Neuronal stem cell (in vitro differentiated cells): ENCODE data around the gene CHRM2. TPM values are rescaled to one million over a fixed set of nuclear protein-coding genes. Genes with fewer than 3 reads are reported as not detected.

Experiments used
- DNase-seq: peaks from one replicate; pipeline ENCODE4 v3.0.0-alpha.2; 2013; ENCODE audit warnings: low spot score
- H2AFZ ChIP-seq: one replicate; pipeline ENCODE4 v1.6.1; 2013; ENCODE audit warnings: mild to moderate bottlenecking, low read length, inconsistent platforms
- H2AK5ac ChIP-seq: 2 replicates; pipeline ENCODE4 v1.6.1; 2013; ENCODE audit warnings: low read depth, mild to moderate bottlenecking, inconsistent platforms, low read length, moderate library complexity, mixed read lengths
- H2BK120ac ChIP-seq: 2 replicates; pipeline ENCODE4 v1.6.1; 2013; ENCODE audit warnings: low read depth, mild to moderate bottlenecking, inconsistent platforms, low read length, moderate library complexity, mixed read lengths
- H2BK12ac ChIP-seq: one replicate; pipeline ENCODE4 v1.6.1; 2013; ENCODE audit warnings: low read length, inconsistent platforms
- H2BK15ac ChIP-seq: 2 replicates; pipeline ENCODE4 v1.6.1; 2013; ENCODE audit warnings: mild to moderate bottlenecking, low read length, inconsistent platforms, mixed read lengths
- H2BK5ac ChIP-seq: one replicate; pipeline ENCODE4 v1.6.1; 2013; ENCODE audit warnings: inconsistent platforms, mild to moderate bottlenecking, low read length, moderate library complexity
- H3K14ac ChIP-seq: one replicate; pipeline ENCODE4 v1.6.1; 2013; ENCODE audit warnings: low read length, inconsistent platforms
- H3K18ac ChIP-seq: 2 replicates; pipeline ENCODE4 v1.6.1; 2013; ENCODE audit warnings: low read length, inconsistent platforms
- H3K23ac ChIP-seq: 2 replicates; pipeline ENCODE4 v1.6.1; 2013; ENCODE audit warnings: low read depth, mild to moderate bottlenecking, mixed read lengths, low read length, inconsistent platforms; ENCODE audit not compliant: poor library complexity
- H3K27ac ChIP-seq: replicated peaks from 3 replicates; pipeline ENCODE4 v1.5.1; 2013; ENCODE audit warnings: low read length, inconsistent platforms
- H3K27me3 ChIP-seq, 3 experiments: 2 replicates each; pipeline ENCODE4 v1.6.1; 2013; ENCODE audit warnings: low read length in 3 of 3, mild to moderate bottlenecking in 2 of 3, inconsistent platforms in 1 of 3, low read depth in 1 of 3, mixed read lengths in 1 of 3, moderate library complexity in 1 of 3; ENCODE audit not compliant: control insufficient read depth in 3 of 3, insufficient read depth in 3 of 3
- H3K36me3 ChIP-seq, 2 donors: replicated peaks in 1 of 2; 2 replicates each; pipeline ENCODE4 v1.6.1; 2013; ENCODE audit warnings: low read length in 2 of 2; ENCODE audit not compliant: control insufficient read depth in 2 of 2, insufficient read depth in 2 of 2
- H3K4ac ChIP-seq: 2 replicates; pipeline ENCODE4 v1.6.1; 2013; ENCODE audit warnings: inconsistent platforms, mild to moderate bottlenecking, low read length, moderate library complexity
- H3K4me1 ChIP-seq, 2 donors: 1 replicate in 1 of 2; 2 replicates in 1 of 2; pipeline ENCODE4 v1.6.1; 2013; ENCODE audit warnings: low read length in 2 of 2, low read depth in 1 of 2; ENCODE audit not compliant: control insufficient read depth in 2 of 2, insufficient read depth in 1 of 2
- H3K4me2 ChIP-seq: one replicate; pipeline ENCODE4 v1.6.1; 2013; ENCODE audit warnings: mild to moderate bottlenecking, low read length, inconsistent platforms; ENCODE audit not compliant: insufficient read depth, poor library complexity, severe bottlenecking
- H3K4me3 ChIP-seq, 2 donors: 2 replicates each; pipeline ENCODE4 v1.5.1; 2013; ENCODE audit warnings: low read length in 2 of 2, mild to moderate bottlenecking in 2 of 2, inconsistent platforms in 1 of 2, moderate library complexity in 1 of 2
- H3K79me1 ChIP-seq: one replicate; pipeline ENCODE4 v1.6.1; 2013; ENCODE audit warnings: low read depth, mild to moderate bottlenecking, inconsistent platforms, low read length, moderate library complexity
- H3K9ac ChIP-seq: one replicate; pipeline ENCODE4 v1.6.1; 2013; ENCODE audit warnings: mild to moderate bottlenecking, low read depth, low read length, inconsistent platforms; ENCODE audit not compliant: poor library complexity
- H3K9me3 ChIP-seq, 2 donors: replicated peaks in 1 of 2; 2 replicates each; pipeline versions ENCODE3 to v1.6.1; 2013; ENCODE audit warnings: low read length in 2 of 2, mild to moderate bottlenecking in 2 of 2, inconsistent platforms in 1 of 2, low read depth in 1 of 2, mixed read lengths in 1 of 2, moderate library complexity in 1 of 2; ENCODE audit not compliant: control insufficient read depth in 2 of 2, insufficient read depth in 1 of 2
- H4K8ac ChIP-seq: one replicate; pipeline ENCODE4 v1.6.1; 2013; ENCODE audit warnings: low read depth, mild to moderate bottlenecking, inconsistent platforms, low read length, moderate library complexity
- H4K91ac ChIP-seq: one replicate; pipeline ENCODE4 v1.6.1; 2013; ENCODE audit warnings: low read length, low read depth, mild to moderate bottlenecking, inconsistent platforms; ENCODE audit not compliant: poor library complexity
- WGBS, 2 donors: extraction: QIAGEN DNeasy Blood & Tissue Kit; methylation state at CpG; one replicate each; pipeline ENCODE4 v1.1.7; 2013; ENCODE audit warnings: missing lambda C conversion rate in 2 of 2, mixed read lengths in 1 of 2; ENCODE audit not compliant: insufficient read length in 2 of 2, insufficient replicate concordance in 1 of 2; ENCODE audit errors: extremely low coverage in 2 of 2; 5-methylcytosine and 5-hydroxymethylcytosine counted together
- small RNA-seq: library from polyadenylated mRNA; stranded (forward); fragments of <200 nt; extraction: miRNeasy Mini kit (QIAGEN cat#:217004); gene quantifications from one replicate; pipeline ENCODE3, GENCODE V24; 2013; ENCODE audit not compliant: insufficient read depth

Gene CHRM2

GRCh38 chr7:137069249-137069963 is 201.0 kb downstream of the CHRM2 start:
- H3K23ac ChIP-seq: no peak overlapping the region
- no peak overlapping the region for H2AK5ac ChIP-seq
- no CpG with 5 or more reads among the region's 8 CpGs for WGBS, 2 donors
- DNase-seq: no peak
- no peak overlapping the region for H3K18ac ChIP-seq
- H3K4me3 ChIP-seq: no peak overlapping the region
- no peak overlapping the region for H2BK15ac ChIP-seq
- no peak overlapping the region for H3K27ac ChIP-seq
- no peak overlapping the region for H2BK120ac ChIP-seq
- no peak overlapping the region for H4K8ac ChIP-seq
- no peak overlapping the region for H2AFZ ChIP-seq
- H3K27me3 ChIP-seq: no peaks in the 10 kb centered on the region
- no peak overlapping the region for H2BK5ac ChIP-seq
- H2BK12ac ChIP-seq: no peak overlapping the region
- no peaks in the 10 kb centered on the region for H3K9me3 ChIP-seq
- H3K4ac ChIP-seq: no peak overlapping the region
- H3K14ac ChIP-seq: no peak overlapping the region
- H3K79me1 ChIP-seq: no peaks in the 10 kb centered on the region
- no peaks in the 10 kb centered on the region for H3K4me1 ChIP-seq
- H4K91ac ChIP-seq: no peak overlapping the region
- H3K9ac ChIP-seq: no peak overlapping the region
- no peak overlapping the region for H3K4me2 ChIP-seq
- no peaks in the 10 kb centered on the region for H3K36me3 ChIP-seq

Small RNAs within 50 kb of the gene (small RNA-seq; reads per million reads assigned to genes)
- gene KRT8P51: not detected
- not detected for gene MIR490
